K562 (cell line): ENCODE measurements around the gene GATM. TPM values are rescaled to one million over a fixed set of nuclear protein-coding genes. Genes with fewer than 3 reads are reported as not detected.
A peak's percentile ranks its signal among the peaks of the same experiment; 100 is the strongest.

Experiments used
- ATAC-seq: fragments of 200-7000 bp; cut with Tn5 transposase; 3 replicates; pipeline ENCODE4 v1.9.1; 2020; ENCODE audit warnings: moderate library complexity
- BruUV-seq: library from RNA; stranded (reverse); fragments of 400-500 nt; replicated peaks from 2 replicates; lab custom pipeline; 2021; lab: Mats Ljungman, UMichigan
- CTCF ChIA-PET: fragments of 300-600 bp; formaldehyde crosslinking; extraction: SDS; loops from one replicate; lab custom pipeline; 2021; ENCODE audit warnings: low intra/inter-chr PET ratio; lab: Yijun Ruan, JAX
- POLR2A ChIA-PET: fragments of 300-600, 350-650 bp; sonication (Branson Sonifier 250); formaldehyde crosslinking; extraction: SDS; loops from one replicate; lab custom pipeline; 2021; ENCODE audit warnings: antibody characterized with exemption, inconsistent platforms; lab: Yijun Ruan, JAX
- DNase-seq, 4 experiments: peaks; one replicate each; pipeline versions ENCODE4 v3.0.0 to v3.0.0-alpha.2; 2011 to 2018; ENCODE audit warnings: low spot score in 3 of 4, mixed read lengths in 3 of 4; ENCODE audit errors: extremely low read depth in 1 of 4
- FAIRE-seq: peaks from 2 replicates; lab custom pipeline; 2011; peaks lifted over from hg19 to GRCh38; lab: Jason Lieb, UNC
- H2AFZ ChIP-seq: 2 replicates; pipeline ENCODE4 v1.6.0; 2011; ENCODE audit warnings: low read depth, low read length, control low read depth, inconsistent platforms
- H3K27ac ChIP-seq: fragments of 200-600 bp; 3 replicates; pipeline ENCODE4 v1.8.0; 2011; ENCODE audit warnings: low read depth, mild to moderate bottlenecking, control low read depth, inconsistent platforms, low read length, moderate library complexity, mixed read lengths; ENCODE audit errors: extremely low read depth
- H3K27me3 ChIP-seq, 2 experiments: fragments of 300-600 bp in 1 of 2; 2 replicates in 1 of 2; 3 replicates in 1 of 2; pipeline versions ENCODE4 v1.6.0 to v1.8.0; 2011; ENCODE audit warnings: inconsistent platforms in 2 of 2, low read length in 2 of 2, mild to moderate bottlenecking in 1 of 2, mixed read lengths in 1 of 2, moderate library complexity in 1 of 2; ENCODE audit not compliant: control insufficient read depth in 2 of 2, insufficient read depth in 2 of 2
- H3K36me3 ChIP-seq: fragments of 300-600 bp; 3 replicates; pipeline ENCODE4 v1.8.0; 2011; ENCODE audit warnings: mild to moderate bottlenecking, low read length, inconsistent platforms; ENCODE audit not compliant: control insufficient read depth, insufficient read depth
- H3K4me1 ChIP-seq, 2 experiments: fragments of 200-600 bp in 1 of 2; replicated peaks in 1 of 2; 2 replicates in 1 of 2; 3 replicates in 1 of 2; pipeline versions ENCODE4 v1.5.1 to v1.8.0; 2011; ENCODE audit warnings: inconsistent platforms in 2 of 2, low read length in 2 of 2, mild to moderate bottlenecking in 1 of 2, mixed read lengths in 1 of 2, moderate library complexity in 1 of 2; ENCODE audit not compliant: control insufficient read depth in 2 of 2, insufficient read depth in 2 of 2
- H3K4me2 ChIP-seq: 2 replicates; pipeline ENCODE4 v1.6.1; 2011; ENCODE audit warnings: low read length, control low read depth, inconsistent platforms, mixed read lengths; ENCODE audit not compliant: insufficient read depth
- H3K4me3 ChIP-seq: fragments of 200-600 bp; sonication (generic), shearing (Covaris generic); 2 replicates; pipeline ENCODE4 v1.5.1; 2016; ENCODE audit warnings: control low read depth, inconsistent platforms
- H3K79me2 ChIP-seq: fragments of 200-600 bp; 3 replicates; pipeline ENCODE4 v1.8.0; 2011; ENCODE audit warnings: low read length, inconsistent platforms; ENCODE audit not compliant: control insufficient read depth, insufficient read depth
- H3K9ac ChIP-seq, 2 experiments: 2 replicates each; pipeline versions ENCODE4 v1.6.0 to v1.6.1; 2011; ENCODE audit warnings: low read depth in 2 of 2, low read length in 2 of 2, control low read depth in 1 of 2, inconsistent platforms in 1 of 2, mild to moderate bottlenecking in 1 of 2, mixed read lengths in 1 of 2; ENCODE audit not compliant: insufficient read depth in 1 of 2
- H3K9me1 ChIP-seq: one replicate; pipeline ENCODE4 v1.6.0; 2011; ENCODE audit warnings: inconsistent platforms, mild to moderate bottlenecking, low read length, moderate library complexity; ENCODE audit not compliant: control insufficient read depth, insufficient read depth
- H3K9me3 ChIP-seq: replicated peaks from 2 replicates; pipeline ENCODE4 v1.5.1; 2011; ENCODE audit warnings: low read depth, low read length, inconsistent platforms; ENCODE audit not compliant: control insufficient read depth, insufficient read depth
- H4K20me1 ChIP-seq: replicated peaks from 2 replicates; pipeline ENCODE4 v1.6.1; 2011; ENCODE audit warnings: low read length, inconsistent platforms, mixed read lengths; ENCODE audit not compliant: control insufficient read depth, insufficient read depth
- ATF3 ChIP-seq, 2 experiments: fragments of 450-650 bp in 1 of 2; sonication (generic) in 1 of 2; formaldehyde crosslinking in 1 of 2; IDR thresholded peaks in 1 of 2; conservative IDR thresholded peaks in 1 of 2; 2 replicates each; pipeline versions ENCODE4 v1.6.1 to v1.8.1; 2016 to 2023; ENCODE audit warnings: mild to moderate bottlenecking in 2 of 2, moderate library complexity in 2 of 2, inconsistent platforms in 1 of 2, missing genetic modification reagents in 1 of 2
- ATF4 ChIP-seq: fragments of 450-650 bp; formaldehyde crosslinking; IDR thresholded peaks from 2 replicates; pipeline ENCODE4 v1.4.0; 2022; ENCODE audit warnings: mild to moderate bottlenecking, moderate library complexity
- CBX8 ChIP-seq: fragments of 200-600 bp; sonication (generic); IDR thresholded peaks from 2 replicates; pipeline ENCODE4 v1.6.1; 2012; ENCODE audit warnings: borderline replicate concordance, mixed run types, low read depth, mild to moderate bottlenecking, moderate library complexity, mixed read lengths, low read length, control low read depth, inconsistent platforms; ENCODE audit not compliant: poor library complexity, severe bottlenecking; ENCODE audit errors: extremely low read depth
- CEBPB ChIP-seq: fragments of 450-650 bp; IDR thresholded peaks from 2 replicates; pipeline ENCODE4 v1.6.1; 2016; ENCODE audit warnings: missing genetic modification characterization, missing compliant biosample characterization
- CEBPG ChIP-seq, 3 experiments: fragments of 200-800 bp in 1 of 3; sonication (Bioruptor generic) in 1 of 3; sonication (generic) in 1 of 3; formaldehyde crosslinking in 1 of 3; IDR thresholded peaks in 2 of 3; conservative IDR thresholded peaks in 1 of 3; 2 replicates each; pipeline versions ENCODE4 v1.6.1 to v1.8.0; 2016 to 2022; ENCODE audit warnings: missing compliant biosample characterization in 2 of 3, missing genetic modification characterization in 2 of 3, mild to moderate bottlenecking in 1 of 3, missing genetic modification reagents in 1 of 3
- ELK1 ChIP-seq: sonication (generic); formaldehyde crosslinking; IDR thresholded peaks from 2 replicates; pipeline ENCODE4 v1.8.1; 2022; ENCODE audit warnings: missing genetic modification reagents
- FOXJ2 ChIP-seq: fragments of 200-800 bp; sonication (Bioruptor generic); IDR thresholded peaks from 2 replicates; pipeline ENCODE4 v1.6.1; 2016; ENCODE audit warnings: missing genetic modification characterization, missing compliant biosample characterization
- HDAC8 ChIP-seq: fragments of 450-650 bp; IDR thresholded peaks from 2 replicates; pipeline ENCODE4 v1.6.1; 2016; ENCODE audit warnings: mild to moderate bottlenecking, missing genetic modification characterization, moderate library complexity, missing compliant biosample characterization
- MBD1 ChIP-seq: fragments of 250-450 bp; sonication (Bioruptor Pico); IDR thresholded peaks from 2 replicates; pipeline ENCODE4 v1.8.0; 2022; ENCODE audit warnings: inconsistent platforms
- MNT ChIP-seq, 2 experiments: fragments of 450-650 bp; conservative IDR thresholded peaks; 2 replicates each; pipeline ENCODE4 v1.6.1; 2017; ENCODE audit warnings: mild to moderate bottlenecking in 2 of 2, moderate library complexity in 2 of 2
- POLR2H ChIP-seq: IDR thresholded peaks from 2 replicates; pipeline ENCODE4 v1.6.1; 2016; ENCODE audit warnings: missing genetic modification characterization, low read depth, mild to moderate bottlenecking, control low read depth, missing compliant biosample characterization, moderate library complexity
- TRIM24 ChIP-seq, 2 experiments: fragments of 450-650 bp; IDR thresholded peaks; 2 replicates each; pipeline ENCODE4 v1.6.1; 2016
- XRCC4 ChIP-seq: IDR thresholded peaks from one replicate; pipeline ENCODE4 v1.6.1; 2011; ENCODE audit not compliant: insufficient read depth, insufficient read length; ENCODE audit errors: extremely low read depth
- ZNF589 ChIP-seq: fragments of 200-800 bp; sonication (Bioruptor generic); IDR thresholded peaks from 2 replicates; pipeline ENCODE4 v1.6.1; 2016; ENCODE audit warnings: low read depth, missing genetic modification characterization, missing compliant biosample characterization
- whole genome bisulfite sequencing: fragments of 100-300 bp; shearing (Covaris generic); methylation state at CpG from one replicate; pipeline ENCODE4 v1.1.6; 2016; ENCODE audit warnings: low coverage, mixed read lengths; ENCODE audit not compliant: insufficient coverage; ENCODE audit errors: missing lambda C conversion rate; 5-methylcytosine and 5-hydroxymethylcytosine counted together
- in situ Hi-C: fragments of 300-500 bp; cut with MboI; formaldehyde crosslinking; loops from 4 replicates; pipeline ENCODE4 v1.15.0; 2018; ENCODE audit warnings: inconsistent platforms, mixed read lengths
- intact Hi-C: fragments of 100-400 bp; cut with micrococcal nuclease; formaldehyde crosslinking; loops from 2 replicates; pipeline ENCODE4 v1.14.2; 2022
- polyA plus RNA-seq, 8 experiments: library from polyadenylated mRNA; depleted of rRNA in 4 of 8; stranded (reverse) in 5 of 8; unstranded in 3 of 8; fragments of >200 nt; fragmentation: Nextera tagmentation in 2 of 8; fragmentation: Illumina TruSeq in 1 of 8; extraction: Ambion mirVana in 2 of 8; extraction: Trizol in 1 of 8; gene quantifications; 2 replicates each; pipeline versions ENCODE4 v1.2.1 to v1.2.3, GENCODE V29; 2011 to 2014; ENCODE audit warnings: inconsistent platforms in 1 of 8, missing spikeins in 1 of 8
- total RNA-seq, 7 experiments: library from RNA; depleted of rRNA in 6 of 7; stranded (reverse); fragments of >200 nt in 6 of 7; fragmentation: Illumina TruSeq in 2 of 7; extraction: Trizol in 2 of 7; gene quantifications; 2 replicates each; pipeline versions ENCODE4 v1.2.1 to v1.2.3, GENCODE V29; 2011 to 2021; ENCODE audit warnings: low replicate concordance in 1 of 7

GATM gene
- total and polyA plus RNA-seq, 9 of the 15 experiments (the other 6 are each of a cell fraction or from before 2014, with no cell fraction given), result 0.11 to 1.1 (median 0.65) TPM

GRCh38 chr15:45351227-45351626 lies 27.1 kb downstream of the GATM start:
- in situ Hi-C loops, result no loop called here
- DNase-seq, result no peak
- ATAC-seq, result no peak
- no peaks in the 10 kb centered on the region for H3K9me1 ChIP-seq
- CTCF ChIA-PET, result no interaction called here
- H3K9me3 ChIP-seq, result no peaks in the 10 kb centered on the region
- no peaks in the 10 kb centered on the region for H3K4me1 ChIP-seq
- H3K27me3 ChIP-seq, result peaks cover 12 to 27% of the 10 kb centered on the region in 2 experiments; a peak in 4 of 5 replicates
- BruUV-seq, result no TSS peak
- WGBS, result 0% methylated on average over 2 of the region's 2 CpGs
- peak; percentile 77 for TF ChIP-seq CEBPB (tag)
- no peak for TF ChIP-seq MNT (conservative IDR thresholded peaks at IDR 0.05)
- no peak for TF ChIP-seq MBD1 (CRISPR knock-in tag)
- peak; percentile 81 for TF ChIP-seq ATF3 (IDR thresholded peaks at IDR 0.05)
- TF ChIP-seq ATF3 (CRISPR knock-in tag; conservative IDR thresholded peaks at IDR 0.05), result no peak
- 0 out of 2 replicates have a peak, but pooled peaks have one; percentile 30 for TF ChIP-seq ATF4 (CRISPR knock-in tag)
- TF ChIP-seq XRCC4, result no peak
- TF ChIP-seq TRIM24 (IDR thresholded peaks at IDR 0.05), result peak; percentile 89 to 93; a peak in 2 of 4 replicates
- no peak for TF ChIP-seq FOXJ2 (tag)
- TF ChIP-seq POLR2H (tag), result 0 out of 2 replicates have a peak, but pooled peaks have one; percentile 46
- no peak for TF ChIP-seq CBX8
- no peak for TF ChIP-seq HDAC8 (tag)
- TF ChIP-seq ELK1 (CRISPR knock-in tag), result no peak
- no peak for TF ChIP-seq CEBPG (CRISPR knock-in tag; IDR thresholded peaks at IDR 0.05)
- peak; percentile 96 to 98 for TF ChIP-seq CEBPG (tag; conservative IDR thresholded peaks at IDR 0.05 in 1 of 2, IDR thresholded peaks at IDR 0.05 in 1 of 2)
- TF ChIP-seq ZNF589 (CRISPR knock-in tag), result 0 out of 2 replicates have a peak, but pooled peaks have one; percentile 42
- H3K4me3 ChIP-seq, result no peak overlapping the region
- H4K20me1 ChIP-seq, result no peaks in the 10 kb centered on the region
- H3K36me3 ChIP-seq, result no peaks in the 10 kb centered on the region
- no peak overlapping the region for H3K27ac ChIP-seq
- no peak overlapping the region for H3K9ac ChIP-seq
- H3K4me2 ChIP-seq, result no peak overlapping the region
- intact Hi-C loops, result no loop called here
- no peaks in the 10 kb centered on the region for H3K79me2 ChIP-seq
- H2AFZ ChIP-seq, result no peak overlapping the region
- POLR2A ChIA-PET, result no interaction called here
- no peak for FAIRE-seq
